Vagina (tissue), 2 donors: Measurements from ENCODE around the gene RHOA.

Source experiments
- POLR2A ChIP-seq, 2 donors: fragments of 450-650 bp; IDR thresholded peaks; one replicate each; pipeline ENCODE4 v1.6.1; 2017; ENCODE audit warnings: antibody characterized with exemption in 2 of 2, mild to moderate bottlenecking in 2 of 2, moderate library complexity in 2 of 2
- POLR2AphosphoS5 ChIP-seq, 2 donors: sonication (generic); formaldehyde crosslinking; IDR thresholded peaks; one replicate each; pipeline ENCODE4 v1.9.0; 2017; ENCODE audit warnings: antibody characterized with exemption in 2 of 2, mild to moderate bottlenecking in 2 of 2, low read depth in 1 of 2; ENCODE audit not compliant: insufficient read depth in 1 of 2
- TF ChIP-seq, protein P1 (sequence below), 3 experiments: fragments of 450-650 bp in 2 of 3; fragments of 200-600 bp in 1 of 3; sonication (generic) in 1 of 3; IDR thresholded peaks; one replicate each; pipeline ENCODE4 v1.5.1; 2017 to 2019; ENCODE audit warnings: antibody characterized with exemption in 3 of 3, mild to moderate bottlenecking in 2 of 3, moderate library complexity in 2 of 3

DNA sequence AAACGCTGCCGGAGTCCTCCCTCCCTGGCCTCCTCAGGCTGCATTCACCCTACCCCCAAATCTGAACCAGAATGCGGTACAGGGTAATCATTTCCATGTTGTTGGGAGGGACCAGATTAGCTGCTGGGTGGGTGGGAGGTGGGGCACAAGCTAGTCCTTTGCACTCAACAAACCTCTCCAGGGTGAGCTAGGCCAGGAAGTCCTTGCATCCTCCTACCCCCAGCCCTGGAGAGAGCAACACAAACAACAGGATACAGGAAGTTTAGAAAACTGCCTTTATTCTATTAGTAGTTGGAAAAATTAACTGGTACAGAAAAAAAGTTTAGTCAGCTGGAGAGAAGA lies 52.9 kb downstream of the RHOA start:
- TF ChIP-seq, protein P1, sequence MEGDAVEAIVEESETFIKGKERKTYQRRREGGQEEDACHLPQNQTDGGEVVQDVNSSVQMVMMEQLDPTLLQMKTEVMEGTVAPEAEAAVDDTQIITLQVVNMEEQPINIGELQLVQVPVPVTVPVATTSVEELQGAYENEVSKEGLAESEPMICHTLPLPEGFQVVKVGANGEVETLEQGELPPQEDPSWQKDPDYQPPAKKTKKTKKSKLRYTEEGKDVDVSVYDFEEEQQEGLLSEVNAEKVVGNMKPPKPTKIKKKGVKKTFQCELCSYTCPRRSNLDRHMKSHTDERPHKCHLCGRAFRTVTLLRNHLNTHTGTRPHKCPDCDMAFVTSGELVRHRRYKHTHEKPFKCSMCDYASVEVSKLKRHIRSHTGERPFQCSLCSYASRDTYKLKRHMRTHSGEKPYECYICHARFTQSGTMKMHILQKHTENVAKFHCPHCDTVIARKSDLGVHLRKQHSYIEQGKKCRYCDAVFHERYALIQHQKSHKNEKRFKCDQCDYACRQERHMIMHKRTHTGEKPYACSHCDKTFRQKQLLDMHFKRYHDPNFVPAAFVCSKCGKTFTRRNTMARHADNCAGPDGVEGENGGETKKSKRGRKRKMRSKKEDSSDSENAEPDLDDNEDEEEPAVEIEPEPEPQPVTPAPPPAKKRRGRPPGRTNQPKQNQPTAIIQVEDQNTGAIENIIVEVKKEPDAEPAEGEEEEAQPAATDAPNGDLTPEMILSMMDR (IDR thresholded peaks at IDR 0.05) = no peak
- TF ChIP-seq POLR2A (IDR thresholded peaks at IDR 0.05) (no peak), POLR2AphosphoS5 (IDR thresholded peaks at IDR 0.05; ENCODE audit: insufficient read depth in 1 of 2, low read depth in 1 of 2) (no peak)
